Activated T-helper 2 cell treated with anti-CD3 and anti-CD28 coated beads, Interferon-gamma antibody, Interleukin-2, Interleukin-4, amounts not matched to agents 10 μg/mL and 5 μg/mL and 100 μg/mL, durations not matched to agents 14 hours and 24 hours and 36 hours (primary cell): ENCODE measurements around the gene BRME1. TPM values are rescaled to one million over a fixed set of nuclear protein-coding genes. Genes with fewer than 3 reads are reported as not detected.

ENCODE experiments used
- DNase-seq: peaks from one replicate; pipeline ENCODE4 v3.0.0; 2021; ENCODE audit warnings: low spot score
- H3K27ac Mint-ChIP-seq: one replicate; pipeline ENCODE4 v1.8.0; 2021; ENCODE audit warnings: mixed read lengths
- H3K27me3 Mint-ChIP-seq: one replicate; pipeline ENCODE4 v1.8.0; 2021; ENCODE audit warnings: low read depth, mixed read lengths
- H3K36me3 Mint-ChIP-seq: one replicate; pipeline ENCODE4 v1.8.0; 2021; ENCODE audit warnings: low read depth, mixed read lengths
- H3K4me1 Mint-ChIP-seq: one replicate; pipeline ENCODE4 v1.8.0; 2021; ENCODE audit warnings: low read depth, mixed read lengths
- H3K4me3 Mint-ChIP-seq: one replicate; pipeline ENCODE4 v1.8.0; 2021; ENCODE audit warnings: low read depth, mild to moderate bottlenecking, moderate library complexity, mixed read lengths
- H3K9me3 Mint-ChIP-seq: one replicate; pipeline ENCODE4 v1.8.0; 2021; ENCODE audit warnings: mixed read lengths
- intact Hi-C: fragments of 100-400 bp; cut with micrococcal nuclease; formaldehyde crosslinking; loops from one replicate; pipeline ENCODE4 v1.15.1; 2023
- total RNA-seq: library from RNA; stranded (reverse); gene quantifications from 2 replicates; pipeline ENCODE4 v1.2.3, GENCODE V29; 2022

The BRME1 gene
- total RNA-seq, 1 donor from 2014 or later: 15.3 TPM

DNA sequence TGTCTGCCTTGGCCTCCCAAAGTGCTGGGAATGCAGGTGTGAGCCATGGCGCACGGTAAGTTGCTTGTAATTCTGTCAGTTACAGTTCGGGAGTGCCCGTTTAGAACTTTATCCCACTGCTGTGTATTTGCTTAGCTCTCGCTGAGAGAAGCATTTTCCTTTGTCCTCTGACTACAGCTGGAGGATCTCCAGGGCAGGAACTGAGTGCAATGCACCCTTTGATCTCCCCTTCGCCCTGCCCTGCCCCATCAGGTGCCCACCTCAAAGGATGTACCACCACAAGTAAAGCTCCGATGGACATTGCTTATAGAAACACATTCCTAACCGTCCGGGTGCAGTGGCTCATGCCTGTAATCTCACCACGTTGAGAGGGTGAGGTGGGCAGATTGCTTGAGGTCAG, 6.5 kb downstream of the BRME1 start:
- Mint-ChIP-seq H3K4me3 (no peak overlapping the region), H3K36me3 (no peaks in the 10 kb centered on the region), H3K9me3 (no peaks in the 10 kb centered on the region), H3K27me3 (no peaks in the 10 kb centered on the region), H3K4me1 (no peaks in the 10 kb centered on the region), H3K27ac (no peak overlapping the region)
- intact Hi-C loops: no loop called here
- DNase-seq: no peak

DNA sequence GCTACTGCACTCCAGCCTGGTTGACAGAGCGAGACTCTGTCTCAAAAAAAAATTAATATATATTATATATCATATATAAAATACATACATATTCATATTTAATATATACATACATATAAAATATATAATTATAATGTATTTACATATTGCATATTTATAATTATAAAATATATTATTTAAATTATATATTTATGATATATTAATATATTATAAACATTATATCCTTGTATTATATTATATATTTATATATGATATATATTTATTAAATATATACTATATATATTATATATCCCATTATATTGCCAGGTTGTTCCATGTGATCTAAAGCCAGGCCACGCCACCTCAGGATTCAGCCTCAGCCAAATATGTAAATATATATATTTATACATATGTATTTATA, 9.7 kb downstream of the BRME1 start:
- Mint-ChIP-seq H3K36me3 (peaks cover 3% of the 10 kb centered on the region), H3K9me3 (no peaks in the 10 kb centered on the region), H3K27me3 (no peaks in the 10 kb centered on the region), H3K27ac (no peak overlapping the region), H3K4me1 (no peaks in the 10 kb centered on the region), H3K4me3 (no peak overlapping the region)
- intact Hi-C loops: no loop called here
- DNase-seq: no peak

DNA sequence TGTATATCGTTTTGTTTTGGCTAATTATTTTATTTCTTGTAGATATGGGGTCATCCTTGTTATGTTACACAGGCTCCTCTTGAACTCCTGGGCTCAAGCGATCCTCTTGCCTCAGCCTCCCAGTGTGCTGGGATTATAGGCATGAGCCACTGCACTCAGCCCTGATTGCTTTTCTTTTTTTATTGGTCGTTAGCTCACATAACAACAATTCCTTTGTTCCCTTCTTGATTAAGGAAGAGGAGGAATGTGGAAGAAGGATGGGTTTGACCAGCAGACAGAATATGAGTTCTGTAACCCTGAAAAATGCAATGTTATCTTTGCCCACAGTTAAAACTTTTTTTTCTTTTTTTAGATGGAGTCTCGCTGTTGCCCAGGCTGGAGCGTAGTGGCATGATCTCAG, 11.4 kb downstream of the BRME1 start:
- no peak for DNase-seq
- Mint-ChIP-seq H3K4me1 (no peaks in the 10 kb centered on the region), H3K9me3 (no peaks in the 10 kb centered on the region), H3K36me3 (peaks cover 3% of the 10 kb centered on the region), H3K4me3 (no peak overlapping the region), H3K27ac (no peak overlapping the region), H3K27me3 (no peaks in the 10 kb centered on the region)
- intact Hi-C loops: no loop called here

DNA sequence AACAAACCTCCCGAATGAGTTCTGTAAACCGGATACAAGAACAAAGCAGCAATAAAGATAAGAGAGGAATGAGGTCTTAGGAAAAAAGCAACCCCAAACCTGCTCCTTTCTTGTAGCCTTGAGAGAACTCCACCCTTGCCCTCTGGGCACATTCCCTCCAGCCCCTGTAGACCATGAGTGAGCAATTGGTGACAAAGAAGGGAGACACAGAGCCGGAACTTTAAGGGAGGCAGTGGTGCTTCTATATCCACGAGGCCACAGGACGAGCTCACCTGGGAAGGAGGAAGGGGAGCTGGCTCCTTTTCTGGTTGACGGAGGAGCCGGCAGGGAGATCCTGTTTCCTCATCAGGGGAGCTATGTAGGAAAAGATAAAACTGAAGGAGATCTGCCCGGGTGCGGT, 13.0 kb downstream of the BRME1 start:
- intact Hi-C loops: no loop called here
- Mint-ChIP-seq H3K4me1 (no peaks in the 10 kb centered on the region), H3K9me3 (no peaks in the 10 kb centered on the region), H3K4me3 (no peak overlapping the region), H3K27ac (no peak overlapping the region), H3K36me3 (peaks cover 3% of the 10 kb centered on the region), H3K27me3 (no peaks in the 10 kb centered on the region)
- DNase-seq: no peak

DNA sequence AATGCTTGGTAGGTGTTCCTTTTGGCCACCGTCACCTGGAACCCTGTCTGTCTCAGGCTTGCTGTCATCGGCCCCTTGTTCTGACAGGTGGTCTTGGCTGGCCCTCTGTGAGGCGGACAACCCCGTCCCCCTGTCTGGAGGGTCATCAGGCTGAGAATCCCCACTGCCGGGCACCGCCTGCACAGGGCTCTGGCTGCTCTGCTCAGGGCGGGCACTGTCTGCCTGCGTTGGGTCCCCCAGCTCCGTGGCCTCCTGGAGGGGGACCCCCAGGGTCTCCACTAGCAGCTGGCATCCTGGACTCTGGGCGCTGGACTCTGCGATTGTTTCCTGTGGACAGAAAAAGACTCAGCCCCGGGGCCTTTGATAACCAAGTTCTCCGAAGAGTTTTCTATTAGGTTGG, 15.8 kb downstream of the BRME1 start:
- Mint-ChIP-seq H3K27ac (no peak overlapping the region), H3K36me3 (peaks cover 3% of the 10 kb centered on the region), H3K27me3 (no peaks in the 10 kb centered on the region), H3K4me1 (no peaks in the 10 kb centered on the region), H3K9me3 (no peaks in the 10 kb centered on the region), H3K4me3 (no peak overlapping the region)
- intact Hi-C loops: no loop called here
- no peak for DNase-seq

DNA sequence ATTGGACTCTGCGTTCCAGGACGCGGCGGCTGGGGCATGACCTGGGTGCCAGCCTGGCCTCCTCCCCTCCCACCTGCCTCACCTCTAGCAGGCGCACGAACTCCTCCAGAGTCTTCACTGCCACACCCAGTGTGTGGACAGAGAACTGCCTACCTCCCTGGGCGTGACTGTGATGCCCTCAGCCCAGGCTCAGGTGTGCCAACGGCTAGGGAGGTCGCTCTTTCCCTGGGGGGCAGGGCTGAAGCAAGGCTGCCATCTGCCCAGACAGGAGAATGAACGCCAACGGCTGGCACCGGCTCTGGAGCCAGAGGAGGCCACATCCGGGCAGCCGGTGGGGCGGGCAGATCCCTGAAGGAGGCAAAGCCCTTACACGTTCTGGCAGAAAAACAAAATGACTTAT, 17.6 kb downstream of the BRME1 start:
- Mint-ChIP-seq H3K4me1 (no peaks in the 10 kb centered on the region), H3K9me3 (no peaks in the 10 kb centered on the region), H3K4me3 (no peak overlapping the region), H3K27me3 (no peaks in the 10 kb centered on the region), H3K27ac (no peak overlapping the region), H3K36me3 (peaks cover 3% of the 10 kb centered on the region)
- intact Hi-C loops: no loop called here
- DNase-seq: no peak

DNA sequence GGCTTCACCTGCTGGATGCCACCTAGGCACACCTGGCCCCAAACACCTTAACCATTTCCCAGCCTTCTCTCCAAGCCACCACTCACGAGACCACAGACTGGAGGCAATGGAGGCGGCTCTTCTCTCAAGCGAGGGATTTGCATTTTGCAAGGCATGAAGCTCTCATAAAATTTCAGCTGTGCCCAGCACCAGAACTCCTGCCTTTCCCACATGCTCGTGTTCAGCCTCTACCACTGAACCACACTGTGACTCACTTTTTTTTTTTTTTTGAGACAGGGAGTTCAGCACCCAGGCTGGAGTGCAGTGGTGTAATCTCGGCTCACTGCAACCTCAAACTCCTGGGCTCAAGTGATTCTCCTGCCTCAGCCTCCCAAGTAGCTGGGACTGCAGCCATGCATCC, 18.4 kb downstream of the BRME1 start:
- H3K27me3 Mint-ChIP-seq: no peaks in the 10 kb centered on the region
- H3K4me3 Mint-ChIP-seq: no peak overlapping the region
- intact Hi-C loops: no loop called here
- H3K36me3 Mint-ChIP-seq: no peaks in the 10 kb centered on the region
- no peak overlapping the region for H3K27ac Mint-ChIP-seq
- peaks cover under 1% of the 10 kb centered on the region for H3K4me1 Mint-ChIP-seq
- no peaks in the 10 kb centered on the region for H3K9me3 Mint-ChIP-seq
- DNase-seq: no peak

DNA sequence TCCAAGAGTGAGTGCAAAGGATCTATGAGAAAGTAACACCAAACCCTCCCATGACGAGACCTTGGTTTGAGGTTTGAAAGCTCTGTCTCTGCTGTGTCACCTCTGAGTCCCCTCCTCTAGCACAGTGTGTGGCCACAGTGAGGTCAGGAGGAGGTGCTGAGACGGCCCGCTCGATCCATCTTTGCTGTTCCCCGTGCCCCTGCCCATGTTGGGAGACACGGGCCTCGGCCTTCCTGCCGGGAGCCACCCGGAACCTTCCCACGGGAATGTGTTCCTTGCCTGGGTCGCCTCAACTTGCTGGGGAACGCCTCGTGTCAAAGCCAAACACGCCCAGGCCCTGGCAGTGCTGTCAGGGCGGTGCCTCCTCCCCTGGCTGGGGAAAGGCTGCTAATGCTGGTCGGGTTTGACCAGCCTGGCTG, 18.9 kb downstream of the BRME1 start:
- no peak overlapping the region for H3K4me3 Mint-ChIP-seq
- H3K27ac Mint-ChIP-seq: no peak overlapping the region
- H3K4me1 Mint-ChIP-seq: peaks cover 5% of the 10 kb centered on the region
- no peaks in the 10 kb centered on the region for H3K9me3 Mint-ChIP-seq
- no peak for DNase-seq
- intact Hi-C loops: no loop called here
- no peaks in the 10 kb centered on the region for H3K36me3 Mint-ChIP-seq
- H3K27me3 Mint-ChIP-seq: no peaks in the 10 kb centered on the region

DNA sequence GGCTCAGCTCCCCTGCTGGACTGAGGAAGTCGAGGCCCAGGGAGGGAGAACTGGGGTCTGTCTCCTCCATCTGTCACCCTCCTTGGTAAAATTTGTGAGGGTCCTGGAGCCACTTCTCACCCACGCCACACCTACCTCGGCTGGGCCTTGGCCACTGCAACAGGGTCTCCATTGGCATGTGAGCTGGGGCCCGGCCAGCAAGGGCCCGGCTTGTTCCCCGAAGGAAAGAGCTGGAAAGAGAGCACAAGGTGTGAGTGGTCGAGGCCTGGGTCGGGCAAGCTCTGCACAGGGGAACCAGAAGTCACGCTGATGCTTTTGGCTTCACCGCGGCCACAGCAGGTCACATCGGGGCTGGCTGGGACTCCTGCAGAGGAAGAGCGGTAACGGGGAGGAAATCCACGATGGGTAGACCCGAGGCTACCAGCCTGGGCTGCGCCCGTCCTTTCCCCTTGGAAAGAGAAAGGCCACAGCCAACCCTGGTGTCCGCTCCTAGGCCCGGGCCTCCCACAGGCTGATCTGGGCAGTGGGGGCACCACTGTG, 20.0 kb downstream of the BRME1 start:
- Mint-ChIP-seq H3K4me1 (peaks cover 17% of the 10 kb centered on the region), H3K4me3 (no peak overlapping the region)
- intact Hi-C loops: no loop called here

DNA sequence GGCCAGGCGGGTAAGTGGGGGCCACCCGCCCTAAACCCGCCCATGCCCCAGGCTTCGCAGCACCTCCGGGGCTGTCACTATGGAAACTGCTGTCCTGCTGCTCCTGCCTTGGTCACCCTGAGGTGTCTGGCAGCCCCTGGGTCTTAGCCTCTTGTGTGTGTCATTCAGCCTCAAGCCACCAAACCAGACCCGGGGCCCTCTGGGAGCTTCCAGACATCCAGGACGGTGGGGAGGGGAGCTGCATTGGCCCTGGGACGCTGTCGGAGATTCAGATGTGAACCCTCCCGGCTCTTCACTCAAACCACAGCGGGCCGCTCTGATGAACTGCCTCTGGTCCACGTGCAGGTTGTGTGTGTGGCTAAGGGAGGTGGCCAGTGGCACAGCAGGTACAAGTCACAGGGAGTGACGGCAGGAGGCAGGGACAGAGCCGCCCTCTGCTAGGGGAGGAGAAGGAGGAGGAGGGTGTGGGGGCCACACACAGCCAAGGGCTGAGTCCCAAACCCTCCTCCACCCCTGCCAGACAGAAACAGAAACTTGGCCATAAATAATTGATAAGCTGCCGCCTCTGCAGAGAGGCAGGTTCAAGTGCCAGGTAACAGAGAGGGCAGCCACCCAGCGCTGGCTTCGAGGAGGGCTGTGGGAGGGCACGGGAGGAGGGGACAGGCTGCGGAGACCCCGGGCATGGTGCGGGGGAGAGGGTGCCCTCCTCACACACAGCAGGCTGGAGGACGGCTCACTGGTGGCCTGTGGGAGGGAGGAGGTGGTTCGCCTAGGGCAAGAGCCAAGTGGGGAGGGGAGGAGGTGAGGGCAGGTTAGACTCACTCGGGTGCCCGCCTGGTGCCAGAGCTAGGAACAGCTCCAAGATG, 21.0 kb downstream of the BRME1 start:
- no peak for DNase-seq
- intact Hi-C loops: no loop called here
- H3K9me3 Mint-ChIP-seq: no peaks in the 10 kb centered on the region
- H3K27ac Mint-ChIP-seq: no peak overlapping the region
- no peak overlapping the region for H3K4me3 Mint-ChIP-seq
- H3K4me1 Mint-ChIP-seq: peaks cover 24% of the 10 kb centered on the region
- no peaks in the 10 kb centered on the region for H3K36me3 Mint-ChIP-seq
- no peaks in the 10 kb centered on the region for H3K27me3 Mint-ChIP-seq

More for the DNA sequence above, 20.0 kb downstream of the BRME1 start:
- Mint-ChIP-seq H3K9me3 (no peaks in the 10 kb centered on the region), H3K36me3 (no peaks in the 10 kb centered on the region), H3K27me3 (no peaks in the 10 kb centered on the region), H3K27ac (no peak overlapping the region)
- DNase-seq: no peak

DNA sequence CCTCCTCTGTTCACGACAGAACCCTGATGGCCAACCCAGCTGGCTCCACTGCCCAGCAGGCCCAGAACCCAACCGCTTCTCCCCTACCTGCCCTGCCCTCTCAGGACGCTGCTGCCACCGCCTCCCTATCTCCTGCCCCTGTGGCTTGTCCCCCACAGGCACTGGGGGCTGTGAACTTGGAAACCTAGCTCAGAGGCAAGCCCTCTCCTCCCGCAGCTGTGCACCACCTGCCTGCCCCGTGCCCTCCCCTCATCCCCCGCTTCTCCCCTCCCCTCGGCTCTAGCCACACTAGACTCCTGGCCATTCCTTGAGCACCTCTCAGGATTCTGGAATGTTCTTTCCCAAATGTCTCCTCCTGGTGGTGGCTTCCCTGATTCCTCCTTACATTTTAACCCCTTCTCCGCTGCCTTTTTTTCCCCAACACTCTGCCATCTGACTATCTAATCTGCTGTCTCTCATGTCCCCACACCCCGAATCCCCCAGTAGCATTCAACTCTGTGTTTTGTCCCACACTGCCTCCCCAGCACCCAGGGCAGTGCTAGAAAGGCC, 22.3 kb downstream of the BRME1 start:
- H3K36me3 Mint-ChIP-seq: no peaks in the 10 kb centered on the region
- H3K27ac Mint-ChIP-seq: peak overlapping the region; percentile 28
- no peak for DNase-seq
- no peaks in the 10 kb centered on the region for H3K9me3 Mint-ChIP-seq
- H3K27me3 Mint-ChIP-seq: no peaks in the 10 kb centered on the region
- H3K4me1 Mint-ChIP-seq: peaks cover 24% of the 10 kb centered on the region
- H3K4me3 Mint-ChIP-seq: no peak overlapping the region
- intact Hi-C loops: no loop called here

DNA sequence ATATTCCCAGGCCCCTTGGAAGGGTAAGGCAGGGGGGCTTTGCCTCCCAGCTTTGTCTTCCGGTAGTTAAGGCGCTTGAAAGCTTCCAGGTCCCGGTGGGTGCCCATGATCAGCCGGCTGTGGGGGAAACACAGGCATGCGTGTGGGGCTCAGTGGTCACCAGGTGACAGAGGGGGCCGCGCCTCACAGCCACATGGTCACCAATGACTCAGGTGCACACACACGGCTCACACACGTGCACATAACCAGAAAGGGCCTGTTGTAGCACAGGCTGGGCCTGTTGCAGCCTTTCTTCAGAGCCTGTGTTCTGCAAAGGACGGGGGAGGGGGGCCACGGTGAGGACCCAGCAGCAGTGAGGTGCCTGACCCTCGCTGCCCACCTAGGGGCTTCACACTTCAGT, 23.1 kb downstream of the BRME1 start:
- H3K4me3 Mint-ChIP-seq: no peak overlapping the region
- H3K4me1 Mint-ChIP-seq: peaks cover 24% of the 10 kb centered on the region
- no peaks in the 10 kb centered on the region for H3K36me3 Mint-ChIP-seq
- DNase-seq: no peak
- no peak overlapping the region for H3K27ac Mint-ChIP-seq
- no peaks in the 10 kb centered on the region for H3K9me3 Mint-ChIP-seq
- no peaks in the 10 kb centered on the region for H3K27me3 Mint-ChIP-seq
- intact Hi-C loops: no loop called here

DNA sequence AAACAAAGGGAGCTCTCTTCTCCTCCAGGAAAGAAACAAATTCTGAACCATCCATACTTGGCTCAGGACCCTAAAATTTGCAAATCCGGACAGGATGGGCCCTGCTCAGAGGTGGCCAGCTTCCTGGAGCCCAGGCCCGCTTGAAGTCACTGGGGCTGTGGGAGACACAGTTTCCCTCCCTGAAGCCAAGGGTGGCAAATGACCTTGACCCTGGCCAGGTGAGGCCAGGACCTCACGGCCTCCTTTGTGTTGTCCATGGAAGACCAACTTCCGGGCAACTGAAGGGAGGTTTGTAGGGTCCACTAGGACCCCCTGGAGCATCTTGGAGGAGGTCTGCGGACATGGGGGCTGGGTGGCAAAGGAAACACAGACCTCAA, 23.5 kb downstream of the BRME1 start:
- Mint-ChIP-seq H3K27ac (peak overlapping the region; percentile 87), H3K4me3 (no peak overlapping the region), H3K4me1 (peaks cover 24% of the 10 kb centered on the region), H3K9me3 (no peaks in the 10 kb centered on the region), H3K36me3 (no peaks in the 10 kb centered on the region), H3K27me3 (no peaks in the 10 kb centered on the region)
- intact Hi-C loops: no loop called here
- no peak for DNase-seq
